GM12865 (cell line): ENCODE measurements around the gene DSG4.

Source experiments
- DNase-seq: peaks from one replicate; pipeline ENCODE4 v3.0.0; 2010; ENCODE audit warnings: low read depth
- H3K4me3 ChIP-seq: 2 replicates; pipeline ENCODE4 v1.5.1; 2011; ENCODE audit warnings: mild to moderate bottlenecking, low read depth, low read length, control low read depth
- TF ChIP-seq, protein P1 (sequence below): IDR thresholded peaks from 2 replicates; pipeline ENCODE4 v1.5.1; 2011; ENCODE audit warnings: low read length, control low read depth, low read depth, inconsistent platforms; ENCODE audit not compliant: insufficient read depth; ENCODE audit errors: missing control alignments

DSG4 gene

DNA sequence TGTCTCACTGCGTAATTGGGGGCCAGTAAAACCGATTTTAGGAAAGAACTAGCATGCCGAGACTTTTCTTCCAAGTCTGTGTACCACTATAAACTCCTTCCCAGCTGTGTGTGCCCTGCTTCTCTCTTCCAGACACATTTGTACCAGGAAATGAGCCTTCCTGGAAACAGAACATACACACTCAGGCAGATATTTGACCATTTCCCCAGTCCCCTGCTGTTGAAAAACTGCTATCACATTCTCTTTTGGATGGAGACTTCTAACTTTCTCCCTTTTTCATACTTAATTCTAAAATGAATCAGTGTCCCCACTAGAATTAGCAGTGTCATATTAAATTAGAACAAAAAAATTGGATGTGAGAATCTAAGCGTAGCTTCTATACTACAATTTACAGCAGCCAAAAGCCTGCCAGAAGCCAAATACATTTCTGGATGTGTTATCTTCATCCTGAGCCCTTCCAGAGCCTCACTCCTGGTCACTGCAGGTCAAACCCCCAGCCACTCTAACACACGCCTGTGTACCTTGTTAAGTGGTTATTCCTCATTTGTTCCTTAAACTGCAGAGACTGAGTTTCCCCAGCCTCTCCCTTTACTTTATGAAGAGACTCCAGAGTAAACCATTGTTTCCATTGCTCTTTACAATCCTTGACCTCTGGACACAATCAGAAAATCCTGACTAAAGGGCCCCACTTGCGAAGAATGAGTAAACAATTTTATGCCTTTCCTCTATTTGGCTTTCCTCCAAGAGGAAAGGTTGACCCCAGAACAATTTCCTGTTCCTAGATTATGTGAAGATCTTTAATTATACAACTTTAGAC is 20.4 kb downstream of the DSG4 start:
- DNase-seq, result no peak
- TF ChIP-seq, protein P1, sequence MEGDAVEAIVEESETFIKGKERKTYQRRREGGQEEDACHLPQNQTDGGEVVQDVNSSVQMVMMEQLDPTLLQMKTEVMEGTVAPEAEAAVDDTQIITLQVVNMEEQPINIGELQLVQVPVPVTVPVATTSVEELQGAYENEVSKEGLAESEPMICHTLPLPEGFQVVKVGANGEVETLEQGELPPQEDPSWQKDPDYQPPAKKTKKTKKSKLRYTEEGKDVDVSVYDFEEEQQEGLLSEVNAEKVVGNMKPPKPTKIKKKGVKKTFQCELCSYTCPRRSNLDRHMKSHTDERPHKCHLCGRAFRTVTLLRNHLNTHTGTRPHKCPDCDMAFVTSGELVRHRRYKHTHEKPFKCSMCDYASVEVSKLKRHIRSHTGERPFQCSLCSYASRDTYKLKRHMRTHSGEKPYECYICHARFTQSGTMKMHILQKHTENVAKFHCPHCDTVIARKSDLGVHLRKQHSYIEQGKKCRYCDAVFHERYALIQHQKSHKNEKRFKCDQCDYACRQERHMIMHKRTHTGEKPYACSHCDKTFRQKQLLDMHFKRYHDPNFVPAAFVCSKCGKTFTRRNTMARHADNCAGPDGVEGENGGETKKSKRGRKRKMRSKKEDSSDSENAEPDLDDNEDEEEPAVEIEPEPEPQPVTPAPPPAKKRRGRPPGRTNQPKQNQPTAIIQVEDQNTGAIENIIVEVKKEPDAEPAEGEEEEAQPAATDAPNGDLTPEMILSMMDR, result no peak
- H3K4me3 ChIP-seq, result no peak overlapping the region

DNA sequence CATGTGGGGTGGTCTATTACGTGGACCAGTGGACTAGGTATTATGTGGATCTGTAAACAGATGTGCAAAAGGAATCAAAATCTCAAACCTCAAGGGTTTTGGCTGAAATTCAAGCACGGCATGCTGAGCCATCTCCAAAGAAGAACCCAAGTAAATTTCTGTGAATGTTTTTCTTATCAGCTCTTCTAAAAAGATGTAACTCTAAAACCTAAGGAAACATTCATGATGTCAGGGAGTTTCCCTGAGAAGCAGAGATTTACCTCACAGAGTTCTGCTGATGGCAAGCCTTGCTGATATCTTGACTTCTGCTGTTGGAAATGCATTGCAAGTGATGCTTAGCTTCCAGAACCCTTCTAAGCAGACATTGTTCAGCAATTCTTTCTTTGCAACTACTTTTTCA is 21.6 kb downstream of the DSG4 start:
- no peak overlapping the region for H3K4me3 ChIP-seq
- no peak for DNase-seq
- TF ChIP-seq, protein P1, result no peak

DNA sequence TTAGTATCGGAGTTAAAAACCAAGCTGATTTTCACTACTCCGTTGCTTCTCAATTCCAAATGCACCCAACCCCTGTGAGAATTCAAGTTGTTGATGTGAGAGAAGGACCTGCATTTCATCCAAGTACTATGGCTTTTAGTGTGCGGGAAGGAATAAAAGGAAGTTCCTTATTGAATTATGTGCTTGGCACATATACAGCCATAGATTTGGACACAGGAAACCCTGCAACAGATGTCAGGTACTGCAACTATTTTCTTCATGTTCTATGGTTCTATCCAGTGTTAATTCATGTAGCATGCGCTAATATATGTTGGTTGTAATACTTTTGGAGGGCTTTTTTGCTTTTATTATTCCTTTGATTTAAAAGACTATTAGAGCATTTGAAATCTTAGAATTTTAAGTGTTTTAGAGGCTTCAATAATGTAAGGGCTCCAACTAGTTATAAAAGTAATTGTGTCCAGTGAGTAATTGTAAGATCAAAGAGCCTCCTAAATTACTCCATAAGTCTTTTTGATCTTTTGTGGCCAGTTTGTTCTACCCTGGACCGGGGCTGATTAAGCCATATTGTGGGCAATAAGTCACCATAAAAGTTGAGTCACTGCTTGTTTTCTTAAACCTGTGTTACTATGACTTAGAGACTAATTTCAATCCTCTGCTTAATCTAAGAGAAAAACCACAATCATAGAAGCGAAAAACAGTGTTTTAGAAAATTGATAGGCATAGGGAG is 22.9 kb downstream of the DSG4 start:
- TF ChIP-seq, protein P1, result no peak
- H3K4me3 ChIP-seq, result no peak overlapping the region
- no peak for DNase-seq

DNA sequence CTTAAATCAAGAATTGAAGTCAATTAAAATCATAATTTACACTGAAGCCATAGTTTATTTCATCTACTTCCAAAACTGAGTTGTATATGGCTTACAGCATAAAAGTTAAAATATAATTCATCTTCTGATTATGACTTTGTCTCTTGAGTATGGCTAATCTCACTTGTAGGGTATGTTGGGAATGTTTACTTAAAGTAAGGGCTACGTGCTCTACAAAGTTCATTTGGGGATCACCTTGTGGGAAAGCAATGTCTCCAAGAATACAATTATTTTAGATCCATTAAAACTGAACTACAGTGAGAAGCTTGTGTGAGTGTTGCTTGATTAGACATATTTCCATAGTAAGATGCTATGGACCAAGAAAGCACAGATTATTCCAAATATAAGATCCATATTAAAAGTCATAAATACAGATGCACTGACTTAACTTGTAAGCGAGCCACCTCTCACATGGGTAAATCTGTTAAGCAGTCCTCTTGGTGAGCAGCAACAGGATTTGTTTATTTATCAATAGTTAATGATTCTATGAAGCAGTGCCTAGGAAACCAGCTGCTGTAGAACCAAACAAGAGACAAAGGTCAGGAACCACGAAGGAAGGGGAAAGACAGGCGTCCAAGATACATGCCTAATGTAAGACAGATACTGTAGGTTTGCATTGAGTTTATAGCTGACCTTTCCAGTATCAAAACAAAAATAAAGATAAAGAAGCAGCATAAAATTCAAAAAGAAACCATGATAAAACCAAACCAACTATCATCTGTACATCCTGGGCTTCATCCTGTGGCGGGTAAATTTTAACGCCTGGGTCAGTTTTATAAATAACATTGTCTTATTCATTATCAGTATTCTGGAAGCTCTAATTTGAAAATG is 24.8 kb downstream of the DSG4 start:
- TF ChIP-seq, protein P1, result no peak
- H3K4me3 ChIP-seq, result no peak overlapping the region
- DNase-seq, result no peak

DNA sequence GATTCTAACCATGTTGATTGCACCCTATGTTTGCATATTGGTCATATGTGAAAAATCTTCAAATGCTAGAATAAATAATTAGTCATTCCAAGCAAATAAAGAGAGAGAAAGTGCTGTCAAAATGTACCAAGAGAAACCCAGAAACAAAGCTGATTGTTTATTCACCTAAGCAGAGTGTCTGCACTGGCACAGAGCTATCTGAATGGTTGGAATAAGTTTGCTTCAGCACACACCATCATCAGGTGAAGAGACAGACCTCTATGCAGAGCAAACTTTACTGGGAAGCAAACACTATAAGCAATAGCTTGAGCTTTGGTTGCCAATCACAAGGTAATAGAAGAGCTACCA is 25.4 kb downstream of the DSG4 start:
- DNase-seq, result no peak
- H3K4me3 ChIP-seq, result no peak overlapping the region
- TF ChIP-seq, protein P1, result no peak

DNA sequence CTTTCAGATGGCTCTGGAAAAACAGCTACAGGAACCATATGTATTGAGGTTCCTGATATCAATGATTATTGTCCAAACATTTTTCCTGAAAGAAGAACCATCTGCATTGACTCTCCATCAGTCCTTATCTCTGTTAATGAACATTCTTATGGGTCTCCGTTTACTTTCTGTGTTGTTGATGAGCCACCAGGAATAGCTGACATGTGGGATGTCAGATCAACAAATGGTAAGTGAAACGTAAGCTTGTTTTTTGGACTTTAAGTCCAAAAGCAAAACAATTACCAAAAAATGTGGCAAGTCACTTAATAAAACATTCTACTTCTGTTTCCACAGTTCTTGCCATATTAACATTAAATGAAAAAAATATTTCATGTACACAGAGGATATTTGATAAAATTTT is 26.8 kb downstream of the DSG4 start:
- H3K4me3 ChIP-seq, result no peak overlapping the region
- DNase-seq, result no peak
- TF ChIP-seq, protein P1, result no peak
